PC-3 (cell line): ENCODE measurements around the gene LRP10.

Experiments used
- CTCF ChIP-seq: fragments of 300-600 bp; sonication (generic); conservative IDR thresholded peaks from 2 replicates; pipeline ENCODE4 v1.5.1; 2017; ENCODE audit warnings: antibody characterized with exemption, low read depth, mild to moderate bottlenecking, low read length
- EZH2phosphoT487 ChIP-seq: fragments of 300-600 bp; sonication (generic); IDR thresholded peaks from 2 replicates; pipeline ENCODE4 v1.6.1; 2018; ENCODE audit warnings: mild to moderate bottlenecking, antibody characterized with exemption, low read length, borderline replicate concordance

GRCh38 chr14:22875003-22875747 lies 3.6 kb downstream of the LRP10 start:
- TF ChIP-seq CTCF (no peak), EZH2phosphoT487 (no peak)
